MM.1S (cell line): Measurements from ENCODE around the gene KCNJ15.

ENCODE experiments used
- EZH2 ChIP-seq: fragments of 300-600 bp; sonication (generic); optimal IDR thresholded peaks from 2 replicates; pipeline ENCODE3; 2017; ENCODE audit warnings: low read depth, mild to moderate bottlenecking, antibody characterized with exemption, low read length, mixed read lengths
- TF ChIP-seq, protein P1 (sequence below): fragments of 300-600 bp; sonication (generic); IDR thresholded peaks from 2 replicates; pipeline ENCODE4 v1.5.1; 2016; ENCODE audit warnings: antibody characterized with exemption, low read length, mixed read lengths

DNA sequence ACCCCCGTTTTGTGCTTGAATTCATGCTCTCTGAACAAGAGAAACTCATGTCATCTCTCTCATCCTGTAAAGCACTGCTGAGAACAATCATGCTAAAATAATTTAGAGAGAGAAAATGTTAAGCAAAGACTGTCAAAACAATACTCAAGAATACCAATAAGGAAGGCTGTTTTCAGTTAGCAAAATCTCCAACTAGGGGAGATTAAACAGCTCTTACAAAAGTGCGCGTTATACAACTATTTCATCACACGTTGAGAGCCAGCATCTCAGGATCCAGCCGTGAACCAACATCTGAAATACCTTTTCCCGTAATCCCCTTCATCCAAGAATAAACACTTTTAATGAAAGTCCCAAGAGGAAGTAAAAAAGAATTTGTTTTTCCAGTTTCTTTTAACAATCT is 44.1 kb upstream of the KCNJ15 start:
- TF ChIP-seq, protein P1, sequence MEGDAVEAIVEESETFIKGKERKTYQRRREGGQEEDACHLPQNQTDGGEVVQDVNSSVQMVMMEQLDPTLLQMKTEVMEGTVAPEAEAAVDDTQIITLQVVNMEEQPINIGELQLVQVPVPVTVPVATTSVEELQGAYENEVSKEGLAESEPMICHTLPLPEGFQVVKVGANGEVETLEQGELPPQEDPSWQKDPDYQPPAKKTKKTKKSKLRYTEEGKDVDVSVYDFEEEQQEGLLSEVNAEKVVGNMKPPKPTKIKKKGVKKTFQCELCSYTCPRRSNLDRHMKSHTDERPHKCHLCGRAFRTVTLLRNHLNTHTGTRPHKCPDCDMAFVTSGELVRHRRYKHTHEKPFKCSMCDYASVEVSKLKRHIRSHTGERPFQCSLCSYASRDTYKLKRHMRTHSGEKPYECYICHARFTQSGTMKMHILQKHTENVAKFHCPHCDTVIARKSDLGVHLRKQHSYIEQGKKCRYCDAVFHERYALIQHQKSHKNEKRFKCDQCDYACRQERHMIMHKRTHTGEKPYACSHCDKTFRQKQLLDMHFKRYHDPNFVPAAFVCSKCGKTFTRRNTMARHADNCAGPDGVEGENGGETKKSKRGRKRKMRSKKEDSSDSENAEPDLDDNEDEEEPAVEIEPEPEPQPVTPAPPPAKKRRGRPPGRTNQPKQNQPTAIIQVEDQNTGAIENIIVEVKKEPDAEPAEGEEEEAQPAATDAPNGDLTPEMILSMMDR = no peak
- no peak for TF ChIP-seq EZH2
